HS-27A (cell line): ENCODE measurements around the gene BMPR1B.
"Not testable (repeated sequence)": the region's sequence is repeated elsewhere in the genome, so short reads cannot be mapped to it uniquely, and the experiment has no call there.

Experiments used
- DNase-seq: peaks from one replicate; pipeline ENCODE4 v3.0.0-alpha.2; 2012; ENCODE audit warnings: low read depth, missing footprints

Gene BMPR1B

GRCh38 chr4:95038791-95039190 is 281.0 kb downstream of the BMPR1B start:
- no peak for DNase-seq

GRCh38 chr4:95044324-95044837 is 286.6 kb downstream of the BMPR1B start:
- DNase-seq = no peak

- DNase-seq = no peak
Measured at GRCh38 chr4:95045429-95045828, 287.7 kb downstream of the BMPR1B start.

GRCh38 chr4:95048296-95048695 is 290.5 kb downstream of the BMPR1B start:
- no peak for DNase-seq

GRCh38 chr4:95049551-95050233 is 291.9 kb downstream of the BMPR1B start:
- DNase-seq = no peak

- DNase-seq = no peak
Measured at GRCh38 chr4:95050980-95051701, 293.4 kb downstream of the BMPR1B start.

GRCh38 chr4:95051702-95052020 is 293.9 kb downstream of the BMPR1B start:
- no peak for DNase-seq

- no peak for DNase-seq
Measured at GRCh38 chr4:95058991-95059390, 301.2 kb downstream of the BMPR1B start.

- no peak for DNase-seq
Measured at GRCh38 chr4:95059663-95060062, 301.9 kb downstream of the BMPR1B start.

- DNase-seq = no peak
Measured at GRCh38 chr4:95061220-95061619, 303.5 kb downstream of the BMPR1B start.

- DNase-seq = not testable (repeated sequence)
Measured at GRCh38 chr4:95061801-95062200, 304.0 kb downstream of the BMPR1B start.

- no peak for DNase-seq
Measured at GRCh38 chr4:95066050-95066449, 308.3 kb downstream of the BMPR1B start.

- no peak for DNase-seq
Measured at GRCh38 chr4:95068401-95068800, 310.6 kb downstream of the BMPR1B start.

- DNase-seq = no peak
Measured at GRCh38 chr4:95068818-95069478, 311.2 kb downstream of the BMPR1B start.

GRCh38 chr4:95071851-95072250 is 314.1 kb downstream of the BMPR1B start:
- no peak for DNase-seq

- DNase-seq = no peak
Measured at GRCh38 chr4:95073646-95074045, 315.9 kb downstream of the BMPR1B start.

- DNase-seq = no peak
Measured at GRCh38 chr4:95077864-95078263, 320.1 kb downstream of the BMPR1B start.

GRCh38 chr4:95080969-95081368 is 323.2 kb downstream of the BMPR1B start:
- no peak for DNase-seq

GRCh38 chr4:95084584-95084983 is 326.8 kb downstream of the BMPR1B start:
- no peak for DNase-seq

GRCh38 chr4:95085124-95085833 is 327.5 kb downstream of the BMPR1B start:
- no peak for DNase-seq

- DNase-seq = no peak
Measured at GRCh38 chr4:95086551-95086950, 328.8 kb downstream of the BMPR1B start.

- DNase-seq = no peak
Measured at GRCh38 chr4:95087657-95088455, 330.1 kb downstream of the BMPR1B start.
